NCI-H524 treated with DMSO at 0.1 percent for 48 hours (cell line): Measurements from ENCODE around the gene MNAT1.

Source experiments
- DNase-seq: peaks from one replicate; lab custom pipeline; 2025; lab: John Stamatoyannopoulos, UW

The MNAT1 gene

GRCh38 chr14:60968099-60968498 is 233.5 kb downstream of the MNAT1 start:
- DNase-seq = no peak

- no peak for DNase-seq
These were observed 234.1 kb downstream of the MNAT1 start for GRCh38 chr14:60968671-60969070.

- DNase-seq = no peak
These were observed 235.6 kb downstream of the MNAT1 start for GRCh38 chr14:60970146-60970545.

- DNase-seq = no peak
These were observed 236.7 kb downstream of the MNAT1 start for GRCh38 chr14:60971271-60971670.

GRCh38 chr14:60972295-60972694 is 237.7 kb downstream of the MNAT1 start:
- DNase-seq = no peak

GRCh38 chr14:60973070-60973469 is 238.5 kb downstream of the MNAT1 start:
- no peak for DNase-seq

- DNase-seq = no peak
These were observed 239.6 kb downstream of the MNAT1 start for GRCh38 chr14:60974090-60974651.

- DNase-seq = no peak
These were observed 241.0 kb downstream of the MNAT1 start for GRCh38 chr14:60975551-60975950.

GRCh38 chr14:60977847-60978246 is 243.3 kb downstream of the MNAT1 start:
- no peak for DNase-seq

GRCh38 chr14:60980811-60981632 is 246.5 kb downstream of the MNAT1 start, which contains the start of the genes SLC38A6 and TRMT5:
SLC38A6 (plus strand) TSS chr14:60981245; CDS start chr14:60981278, 33 bp downstream.
TRMT5 (minus strand) TSS chr14:60981079; CDS start chr14:60980973, 106 bp downstream.
- peak; percentile 89 for DNase-seq

GRCh38 chr14:60981633-60982455 is 247.3 kb downstream of the MNAT1 start:
- no peak for DNase-seq

- DNase-seq = no peak
These were observed 249.6 kb downstream of the MNAT1 start for GRCh38 chr14:60984196-60984595.

GRCh38 chr14:60986500-60986899 is 251.9 kb downstream of the MNAT1 start:
- no peak for DNase-seq

GRCh38 chr14:60989599-60989998 is 255.0 kb downstream of the MNAT1 start:
- DNase-seq = no peak

- no peak for DNase-seq
These were observed 264.1 kb downstream of the MNAT1 start for GRCh38 chr14:60998617-60999016.

- no peak for DNase-seq
These were observed 265.0 kb downstream of the MNAT1 start for GRCh38 chr14:60999536-60999935.

- no peak for DNase-seq
These were observed 269.0 kb downstream of the MNAT1 start for GRCh38 chr14:61003571-61003970.

- DNase-seq = no peak
These were observed 285.0 kb downstream of the MNAT1 start for GRCh38 chr14:61019537-61019936.
